ENCODE measurements around the gene AHCTF1.
"Not testable (repeated sequence)": the region's sequence is repeated elsewhere in the genome, so short reads cannot be mapped to it uniquely, and the experiment has no call there.

The AHCTF1 gene

GRCh38 chr1:246836209-246836966, 95.4 kb downstream of the AHCTF1 start:
- DNase-seq = no peak

DNA sequence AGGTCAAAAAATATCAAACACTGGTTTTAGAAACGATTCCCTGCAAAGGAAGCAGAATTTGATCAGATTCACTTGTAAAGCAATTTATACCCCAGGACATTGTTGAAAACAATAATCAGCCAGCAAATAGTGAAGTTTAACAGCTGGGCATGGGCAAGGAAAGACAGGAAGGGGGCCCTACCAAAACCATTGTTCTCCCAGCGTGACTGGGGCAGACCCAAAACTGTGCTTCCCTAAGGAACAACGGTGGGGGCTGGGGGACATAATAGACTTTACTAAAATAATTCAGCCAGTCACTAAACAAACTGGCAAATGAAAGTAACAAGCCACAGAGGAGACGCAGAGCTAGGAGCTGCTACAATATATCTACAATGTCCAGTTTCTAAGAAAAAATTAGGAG, 100.2 kb downstream of the AHCTF1 start:
- DNase-seq = no peak

DNA sequence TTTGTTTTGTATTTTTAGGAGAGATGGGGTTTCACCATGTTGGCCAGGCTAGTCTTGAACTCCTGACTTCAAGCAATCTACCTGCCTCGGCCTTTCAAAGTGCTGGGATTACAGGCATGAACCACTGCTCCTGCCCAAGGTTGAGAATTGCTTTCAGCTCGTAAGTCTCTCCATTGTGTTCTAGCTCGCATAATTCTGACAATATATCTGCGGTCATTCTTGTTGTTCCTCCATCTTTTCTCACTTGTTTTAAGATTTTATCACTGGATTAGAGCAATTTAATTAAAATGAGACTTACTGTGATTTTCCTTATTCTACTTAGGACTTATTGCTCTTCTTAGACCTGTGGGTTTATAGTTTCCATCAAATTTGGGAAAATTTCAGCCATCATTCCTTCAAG, 102.9 kb downstream of the AHCTF1 start:
- DNase-seq = no peak

DNA sequence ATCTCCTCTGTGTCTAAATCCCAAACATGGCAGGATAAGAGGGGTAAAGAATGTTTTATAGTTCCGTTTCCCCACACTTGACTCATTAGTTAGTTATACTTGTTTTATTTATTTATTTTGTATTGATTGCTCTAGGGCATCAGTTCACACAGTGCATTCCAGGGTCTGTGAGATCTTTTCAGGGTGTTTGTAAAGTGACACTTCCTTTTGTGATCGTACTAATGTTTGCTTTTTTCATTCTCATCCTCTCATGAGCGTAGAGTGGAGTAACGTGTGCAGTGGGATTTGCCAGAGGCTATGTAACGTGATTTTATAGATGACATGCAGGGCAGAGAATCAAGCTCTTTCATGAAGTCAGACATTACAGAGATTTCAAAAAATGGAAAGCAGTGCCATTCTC, 104.4 kb downstream of the AHCTF1 start:
- DNase-seq = no peak

DNA sequence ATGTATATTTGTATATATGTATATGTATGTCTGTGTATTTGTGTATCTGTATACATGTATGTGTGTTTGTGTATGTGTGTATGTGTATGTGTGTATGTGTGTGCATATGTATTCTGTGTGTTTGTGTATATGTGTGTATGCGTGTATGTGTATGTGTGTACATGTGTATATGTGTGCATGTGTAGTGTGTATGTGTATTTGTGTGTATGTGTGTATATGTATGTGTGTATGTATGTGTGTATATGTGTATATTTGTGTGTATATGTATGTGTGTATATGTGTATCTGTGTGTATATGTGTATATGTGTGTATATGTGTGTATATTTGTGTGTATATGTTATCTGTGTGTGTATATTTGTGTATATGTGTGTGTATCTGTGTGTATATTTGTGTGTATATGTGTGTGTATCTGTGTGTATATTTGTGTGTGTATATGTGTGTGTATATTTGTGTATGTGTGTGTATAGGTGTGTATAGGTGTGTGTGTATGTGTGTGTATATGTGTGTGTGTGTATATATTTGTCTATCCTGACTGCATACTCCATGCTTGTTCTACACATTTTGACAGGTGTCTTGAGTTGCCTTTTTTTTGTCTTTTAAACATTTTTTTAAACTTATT, 106.1 kb downstream of the AHCTF1 start:
- no peak for DNase-seq

- no peak for DNase-seq
These were observed 107.2 kb downstream of the AHCTF1 start for GRCh38 chr1:246824541-246824940.

DNA sequence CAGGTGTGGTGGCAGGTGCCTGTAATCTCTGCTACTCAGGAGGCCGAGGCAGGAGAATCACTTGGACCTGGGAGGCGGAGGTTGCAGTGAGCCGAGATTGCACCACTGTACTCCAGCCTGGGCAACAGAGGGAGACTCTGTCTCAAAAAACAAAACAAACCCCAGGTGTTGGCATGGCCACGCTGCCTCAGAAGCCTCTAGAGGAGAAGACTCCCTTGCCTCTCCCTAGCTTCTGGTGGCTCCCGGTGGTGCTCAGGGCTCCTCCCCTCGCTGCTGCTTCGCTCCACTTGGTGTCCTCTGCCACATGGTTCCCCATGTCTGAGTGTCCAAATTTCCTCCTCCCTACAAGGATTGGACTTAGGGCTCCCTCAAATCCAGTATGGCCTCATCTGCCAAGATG, 109.6 kb downstream of the AHCTF1 start:
- not testable (repeated sequence) for DNase-seq

GRCh38 chr1:246820666-246821065, 111.1 kb downstream of the AHCTF1 start:
- no peak for DNase-seq

GRCh38 chr1:246817778-246818177, 114.0 kb downstream of the AHCTF1 start:
- not testable (repeated sequence) for DNase-seq

DNA sequence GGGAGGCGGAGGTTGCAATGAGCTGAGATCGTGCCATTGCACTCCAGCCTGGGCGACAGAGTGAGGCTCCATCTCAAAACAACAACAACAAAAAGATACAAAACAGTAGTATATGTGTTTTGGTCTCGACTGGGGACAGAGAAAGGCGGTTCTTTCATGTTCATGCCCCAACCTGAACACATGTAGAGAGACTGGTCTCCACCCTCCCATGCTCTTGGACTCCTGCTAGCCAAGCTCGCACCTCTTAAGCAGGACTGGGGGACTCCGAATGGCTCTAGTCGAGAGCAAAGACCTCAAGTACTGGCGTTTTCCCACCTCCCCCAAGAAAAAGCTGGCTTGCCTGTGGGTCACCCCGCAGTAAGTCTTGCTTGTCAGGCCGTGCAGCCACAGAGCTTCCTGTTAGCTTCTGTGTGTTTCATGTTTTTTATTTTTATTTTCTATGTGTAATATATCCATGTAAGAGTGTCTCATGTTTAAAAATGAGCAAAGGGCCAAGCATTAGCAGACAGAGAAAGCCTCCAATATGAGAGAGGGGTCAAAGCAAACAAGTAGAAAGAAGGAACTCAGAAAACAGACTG, 116.0 kb downstream of the AHCTF1 start:
- DNase-seq = no peak

GRCh38 chr1:246814890-246815289, 116.9 kb downstream of the AHCTF1 start:
- DNase-seq = no peak

- DNase-seq = not testable (repeated sequence)
These were observed 118.4 kb downstream of the AHCTF1 start for GRCh38 chr1:246813325-246813724.

DNA sequence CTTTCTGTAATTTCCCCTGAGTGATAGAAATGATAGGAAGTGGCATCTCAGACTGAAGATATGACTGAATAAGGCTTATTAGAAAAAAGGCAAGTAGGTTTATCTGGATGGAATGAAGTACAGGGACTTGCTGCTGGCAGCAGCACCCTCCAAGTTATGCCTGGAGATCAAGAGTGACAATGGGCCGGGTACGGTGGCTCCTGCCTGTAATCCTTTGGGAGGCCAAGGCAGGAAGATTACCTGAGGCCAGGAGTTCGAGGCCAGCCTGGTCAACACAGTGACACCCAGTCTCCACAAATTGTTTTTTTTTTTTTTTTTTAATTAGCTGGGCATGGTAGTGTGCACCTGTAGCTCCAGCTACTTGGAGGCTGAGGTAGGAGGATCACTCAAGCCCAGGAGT, 119.8 kb downstream of the AHCTF1 start:
- DNase-seq = no peak

GRCh38 chr1:246809473-246809872, 122.3 kb downstream of the AHCTF1 start:
- no peak for DNase-seq

- DNase-seq = no peak
These were observed 126.5 kb downstream of the AHCTF1 start for GRCh38 chr1:246805135-246805716.

DNA sequence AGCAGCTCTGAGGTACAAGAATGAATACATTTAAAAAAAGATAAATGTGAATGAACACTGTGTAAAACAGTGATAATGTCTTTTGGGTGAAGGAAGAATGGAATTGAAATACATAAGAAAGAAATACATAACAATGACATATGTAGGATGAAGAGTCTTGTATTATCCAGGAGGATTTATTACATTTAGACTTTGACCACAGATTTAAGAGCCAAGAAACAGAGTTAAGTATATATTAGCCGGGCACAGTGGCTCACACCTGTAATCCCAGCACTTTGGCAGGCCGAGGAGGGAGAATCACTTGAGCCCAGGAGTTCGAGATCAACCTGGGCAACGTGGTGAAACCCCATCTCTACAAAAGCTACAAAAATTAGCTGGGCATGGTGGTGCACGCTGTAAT, 127.9 kb downstream of the AHCTF1 start:
- DNase-seq = no peak

- no peak for DNase-seq
These were observed 128.4 kb downstream of the AHCTF1 start for GRCh38 chr1:246803373-246803772.

DNA sequence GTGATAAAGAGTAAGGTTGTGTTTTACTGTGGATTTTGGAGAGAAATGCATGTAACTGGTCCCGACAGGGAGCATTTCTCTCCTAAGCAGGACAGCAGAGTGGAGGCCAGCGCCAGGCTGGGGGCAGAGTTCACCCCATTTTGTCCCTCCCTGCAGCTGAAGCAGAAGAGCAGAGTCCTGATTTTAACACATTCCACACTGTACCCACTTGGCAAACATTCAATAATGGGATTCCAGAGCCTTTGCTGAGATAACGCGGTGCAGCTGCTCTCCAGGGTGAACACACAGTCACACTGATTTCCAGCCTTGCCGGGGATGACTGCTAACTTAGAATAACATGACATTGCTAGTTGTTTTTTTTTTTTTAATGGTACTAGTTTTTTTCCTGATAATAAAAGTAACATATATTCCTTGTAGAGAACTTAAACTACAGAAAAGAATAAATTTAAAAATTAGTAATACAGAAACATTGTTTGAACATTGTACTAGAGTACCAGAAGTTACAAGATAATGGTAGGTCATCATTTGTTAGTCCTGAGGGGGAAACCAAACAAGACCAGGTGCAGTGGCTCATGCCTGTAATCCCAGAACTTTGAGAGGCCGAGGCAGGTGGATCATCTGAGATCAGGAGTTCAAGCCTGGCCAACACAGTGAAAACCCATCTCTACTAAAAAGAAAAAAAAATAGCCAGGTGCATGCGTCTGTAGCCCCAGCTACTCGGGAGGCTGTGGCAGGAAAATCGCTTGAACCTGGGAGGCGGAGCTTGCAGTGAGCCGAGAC, 130.3 kb downstream of the AHCTF1 start:
- DNase-seq = no peak

GRCh38 chr1:246800756-246801155, 131.0 kb downstream of the AHCTF1 start:
- DNase-seq = no peak

- DNase-seq = no peak
These were observed 131.4 kb downstream of the AHCTF1 start for GRCh38 chr1:246800356-246800755.

- no peak for DNase-seq
These were observed 132.9 kb downstream of the AHCTF1 start for GRCh38 chr1:246798606-246799496.

GRCh38 chr1:246798107-246798506, 133.6 kb downstream of the AHCTF1 start:
- DNase-seq = no peak
